GM19238 (cell line): ENCODE measurements around the gene KLHL42.

Experiments
- DNase-seq: peaks from one replicate; pipeline ENCODE4 v3.0.0; 2011; ENCODE audit warnings: low spot score; ENCODE audit not compliant: insufficient read length

KLHL42 gene

DNA sequence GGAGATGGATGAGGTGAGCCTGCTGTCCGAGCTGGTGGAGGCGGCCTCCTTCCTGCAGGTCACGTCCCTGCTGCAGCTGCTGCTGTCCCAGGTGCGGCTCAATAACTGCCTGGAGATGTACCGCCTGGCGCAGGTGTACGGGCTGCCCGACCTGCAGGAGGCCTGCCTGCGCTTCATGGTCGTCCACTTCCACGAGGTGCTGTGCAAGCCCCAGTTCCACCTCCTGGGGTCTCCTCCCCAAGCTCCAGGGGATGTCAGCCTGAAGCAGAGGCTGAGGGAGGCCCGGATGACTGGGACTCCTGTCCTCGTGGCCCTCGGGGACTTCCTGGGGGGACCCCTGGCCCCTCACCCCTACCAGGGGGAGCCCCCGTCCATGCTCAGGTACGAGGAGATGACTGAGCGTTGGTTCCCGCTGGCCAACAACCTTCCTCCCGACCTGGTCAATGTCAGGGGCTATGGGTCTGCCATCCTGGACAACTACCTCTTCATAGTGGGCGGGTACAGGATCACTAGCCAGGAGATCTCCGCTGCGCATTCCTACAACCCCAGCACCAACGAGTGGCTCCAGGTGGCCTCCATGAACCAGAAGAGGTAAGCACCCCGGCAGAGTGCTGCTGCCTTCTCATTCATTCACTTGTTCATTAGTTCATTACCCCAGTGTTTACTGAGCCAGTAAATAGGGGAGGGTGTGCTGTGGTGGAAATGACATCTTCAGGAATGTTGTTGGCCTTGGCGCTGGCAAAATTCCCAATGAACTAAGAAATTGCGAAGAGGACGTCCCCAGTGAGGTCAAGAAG, 777 bp downstream of the KLHL42 start:
- peak; percentile 30 for DNase-seq

DNA sequence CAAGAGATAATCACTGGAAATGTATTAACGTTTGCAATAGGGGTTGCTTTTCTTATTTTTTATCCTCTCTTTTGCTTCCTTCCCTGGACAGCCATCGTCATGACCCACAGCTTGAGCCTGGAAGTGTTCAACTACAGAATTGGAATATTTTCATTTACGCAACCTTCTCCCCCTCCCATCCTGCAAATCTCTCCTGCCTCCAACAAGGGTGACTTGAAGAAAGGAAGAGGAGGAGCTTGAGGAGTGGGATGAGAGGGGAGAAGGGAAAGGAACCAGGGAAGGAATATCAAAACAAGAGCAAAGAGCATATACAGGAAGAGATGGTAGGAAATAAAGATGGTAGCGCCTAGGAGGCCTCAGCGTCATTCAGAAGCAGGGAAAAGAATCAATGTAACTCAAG, 1.6 kb downstream of the KLHL42 start:
- DNase-seq: no peak

GRCh38 chr12:27782481-27782880, 2.4 kb downstream of the KLHL42 start:
- DNase-seq: no peak

GRCh38 chr12:27785882-27786570, 6.0 kb downstream of the KLHL42 start:
- DNase-seq: no peak

DNA sequence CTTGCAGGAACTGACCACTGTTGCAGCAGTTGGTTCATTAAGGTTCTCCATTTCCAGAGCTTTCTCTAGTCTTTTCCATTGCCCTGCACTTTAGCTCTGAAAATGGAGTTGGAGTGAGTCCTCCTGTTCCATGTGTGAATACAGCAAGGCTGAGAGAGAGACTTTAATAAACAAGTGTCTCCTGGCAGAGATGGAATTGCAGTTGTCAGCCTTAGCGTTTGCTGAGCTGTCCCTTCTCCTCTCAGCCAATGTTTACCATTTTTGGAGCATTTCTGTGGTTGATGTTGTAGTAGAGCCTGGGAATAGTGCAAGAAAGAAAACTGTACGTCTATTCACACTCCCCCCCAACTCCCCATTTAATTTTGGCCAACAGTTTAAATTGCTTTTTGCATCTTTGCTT, 7.5 kb downstream of the KLHL42 start:
- no peak for DNase-seq

- no peak for DNase-seq
Observed at GRCh38 chr12:27790179-27790578, 10.1 kb downstream of the KLHL42 start.

DNA sequence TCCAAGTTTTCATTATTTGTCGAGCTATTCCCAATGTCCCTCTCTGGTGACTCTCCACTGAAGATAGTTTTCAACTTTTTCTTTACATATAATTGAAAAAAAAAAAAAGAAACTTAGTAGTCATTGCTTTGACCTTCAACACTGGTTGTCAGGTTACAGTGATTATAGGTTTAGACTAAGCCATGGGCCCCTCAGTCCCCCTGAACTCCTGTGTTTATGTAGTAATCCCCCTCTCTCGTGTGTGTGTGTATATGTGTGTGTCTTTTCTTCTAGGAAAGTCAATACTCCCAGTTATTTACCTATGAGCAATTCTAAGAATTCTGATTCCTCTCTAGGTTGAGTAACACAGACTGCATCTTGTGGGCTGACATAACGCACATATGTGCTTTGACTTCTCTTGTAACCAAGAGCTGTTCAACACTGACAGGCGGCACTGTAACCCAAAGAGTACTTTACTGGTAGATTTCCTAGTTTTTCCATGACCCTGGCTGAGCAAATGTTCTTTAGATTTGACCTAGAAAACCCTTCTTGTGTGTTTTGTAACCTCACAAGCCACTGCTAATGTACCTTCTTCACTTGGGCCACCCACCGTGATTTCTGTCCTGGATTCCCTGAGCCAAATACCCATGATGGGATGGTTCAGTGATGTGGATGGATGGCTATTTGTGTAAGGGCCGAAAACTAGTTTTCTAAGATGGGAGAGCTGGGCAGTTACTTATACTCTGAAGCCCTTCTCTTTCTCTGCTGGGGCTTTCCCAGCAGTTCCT, 15.0 kb downstream of the KLHL42 start:
- no peak for DNase-seq

DNA sequence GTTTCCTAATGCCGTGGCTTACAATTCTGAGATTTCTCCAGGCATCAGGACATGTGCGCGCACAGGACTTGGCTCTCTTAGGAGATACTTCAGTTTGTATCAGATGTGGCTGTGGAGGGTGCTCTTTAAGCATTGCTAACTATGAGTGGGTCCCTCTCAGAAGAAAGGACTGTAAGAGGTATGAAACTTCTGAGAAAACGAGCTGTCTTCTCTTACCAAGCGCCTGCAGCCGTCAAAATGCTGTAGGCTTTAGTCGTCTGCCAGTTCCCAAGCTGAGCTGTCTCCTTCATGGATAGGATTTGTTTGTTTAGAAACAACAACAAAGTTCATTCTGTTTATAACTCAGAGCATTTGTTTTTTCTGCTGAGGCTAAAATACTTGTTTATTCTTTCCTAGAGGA, 16.1 kb downstream of the KLHL42 start:
- no peak for DNase-seq

DNA sequence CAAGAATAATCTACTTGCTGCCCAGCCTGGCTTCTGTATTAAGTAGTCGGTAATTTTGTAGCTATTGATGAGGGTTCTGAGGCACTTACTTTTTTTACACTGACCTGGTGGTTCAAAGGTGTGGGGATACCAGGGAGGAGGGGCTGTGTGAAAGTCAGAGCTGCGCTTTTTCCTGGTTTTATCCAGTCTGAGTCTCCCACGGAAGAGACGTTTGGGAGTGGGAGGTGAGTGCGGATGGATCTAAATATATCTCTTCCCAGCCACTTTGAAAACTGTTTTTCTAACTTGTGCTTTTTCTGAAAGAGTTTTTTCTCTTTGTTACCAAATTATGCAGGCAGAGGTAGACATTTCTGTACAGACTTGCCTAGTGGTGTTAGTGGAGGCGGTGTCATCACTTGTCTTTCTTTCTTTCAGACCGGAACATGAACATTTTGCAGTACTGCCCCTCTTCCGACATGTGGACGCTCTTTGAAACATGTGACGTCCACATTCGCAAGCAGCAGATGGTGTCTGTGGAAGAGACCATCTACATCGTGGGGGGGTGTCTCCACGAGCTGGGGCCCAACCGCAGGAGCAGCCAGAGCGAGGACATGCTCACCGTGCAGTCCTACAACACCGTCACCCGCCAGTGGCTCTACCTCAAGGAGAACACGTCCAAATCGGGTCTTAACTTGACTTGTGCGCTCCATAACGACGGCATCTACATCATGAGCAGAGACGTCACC, 17.4 kb downstream of the KLHL42 start:
- DNase-seq: no peak

GRCh38 chr12:27800819-27801218, 20.8 kb downstream of the KLHL42 start:
- no peak for DNase-seq

GRCh38 chr12:27801630-27802029, 21.6 kb downstream of the KLHL42 start:
- DNase-seq: no peak

DNA sequence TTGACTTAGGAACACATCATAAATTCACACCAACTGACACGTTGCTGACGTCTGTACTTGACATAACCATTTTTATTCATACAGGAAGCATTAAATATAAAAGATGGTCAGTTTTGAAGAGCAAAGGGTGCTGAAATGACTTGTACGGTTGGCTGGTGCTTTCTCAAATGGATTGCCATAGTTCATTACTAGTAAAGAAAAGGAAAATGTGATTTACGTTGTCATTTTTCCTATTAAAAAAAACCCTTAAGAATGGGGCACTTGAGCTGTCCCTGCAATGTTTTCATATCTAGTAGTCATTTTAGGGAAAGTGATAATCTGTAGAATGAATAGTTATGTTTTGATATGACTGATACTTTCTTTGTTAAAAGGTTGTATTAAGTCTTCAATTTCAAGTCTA, 22.5 kb downstream of the KLHL42 start:
- no peak for DNase-seq

DNA sequence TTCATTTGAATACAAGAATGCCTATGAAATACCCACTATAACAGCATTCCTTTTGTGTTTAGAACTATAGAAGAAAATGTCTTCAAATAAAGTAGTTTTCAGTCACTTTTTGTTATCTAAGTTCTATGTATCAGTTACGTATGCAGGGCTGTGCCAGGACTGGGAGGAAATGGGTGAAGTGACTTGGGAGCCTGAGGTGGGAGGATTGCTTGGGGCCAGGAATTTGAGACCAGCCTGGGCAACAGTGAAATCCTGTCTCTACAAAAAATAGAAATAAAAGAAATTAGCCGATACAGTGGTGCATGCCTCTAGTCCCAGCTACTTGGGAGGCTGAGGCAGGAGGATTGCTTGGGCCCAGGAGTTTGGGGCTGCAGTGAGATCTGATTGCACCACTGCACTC, 22.9 kb downstream of the KLHL42 start:
- DNase-seq: no peak

DNA sequence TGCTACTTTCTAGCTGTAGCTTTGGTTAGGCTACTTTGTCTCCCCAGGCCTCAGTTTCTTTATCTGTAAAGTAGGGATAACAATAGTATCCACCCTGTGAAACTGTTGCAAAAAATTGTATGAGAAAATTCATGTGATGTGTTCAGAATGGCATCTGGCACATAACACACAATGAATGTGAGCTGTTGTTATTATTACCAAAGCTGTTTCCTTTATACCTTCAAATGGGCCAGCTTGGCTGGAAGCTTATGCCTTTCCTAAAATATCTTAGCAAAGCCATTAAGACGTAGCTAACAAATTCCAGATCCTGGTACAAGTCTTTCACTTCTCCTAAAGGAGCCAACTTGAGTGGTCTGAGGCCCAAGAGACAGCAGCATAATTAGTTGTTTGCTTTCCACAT, 25.2 kb downstream of the KLHL42 start:
- no peak for DNase-seq

DNA sequence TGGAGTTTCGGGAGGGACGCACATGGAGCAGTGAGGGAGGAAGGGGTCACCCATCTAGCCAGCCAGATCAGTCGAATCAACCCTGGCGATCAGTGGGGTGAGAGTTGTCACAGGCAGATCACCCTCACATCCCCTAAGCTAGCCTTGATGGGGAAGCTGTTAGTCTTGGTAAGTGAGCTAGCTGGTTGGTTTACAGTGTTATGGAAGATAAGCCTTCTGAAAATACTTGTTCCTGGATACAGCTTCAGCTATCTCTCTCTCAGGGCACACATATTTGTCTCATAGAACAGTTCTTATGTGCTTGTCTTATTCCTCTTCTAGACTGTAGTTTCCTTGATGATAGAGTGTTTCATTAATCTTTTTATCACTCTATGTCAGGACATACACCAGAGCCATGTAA, 26.2 kb downstream of the KLHL42 start:
- DNase-seq: no peak

DNA sequence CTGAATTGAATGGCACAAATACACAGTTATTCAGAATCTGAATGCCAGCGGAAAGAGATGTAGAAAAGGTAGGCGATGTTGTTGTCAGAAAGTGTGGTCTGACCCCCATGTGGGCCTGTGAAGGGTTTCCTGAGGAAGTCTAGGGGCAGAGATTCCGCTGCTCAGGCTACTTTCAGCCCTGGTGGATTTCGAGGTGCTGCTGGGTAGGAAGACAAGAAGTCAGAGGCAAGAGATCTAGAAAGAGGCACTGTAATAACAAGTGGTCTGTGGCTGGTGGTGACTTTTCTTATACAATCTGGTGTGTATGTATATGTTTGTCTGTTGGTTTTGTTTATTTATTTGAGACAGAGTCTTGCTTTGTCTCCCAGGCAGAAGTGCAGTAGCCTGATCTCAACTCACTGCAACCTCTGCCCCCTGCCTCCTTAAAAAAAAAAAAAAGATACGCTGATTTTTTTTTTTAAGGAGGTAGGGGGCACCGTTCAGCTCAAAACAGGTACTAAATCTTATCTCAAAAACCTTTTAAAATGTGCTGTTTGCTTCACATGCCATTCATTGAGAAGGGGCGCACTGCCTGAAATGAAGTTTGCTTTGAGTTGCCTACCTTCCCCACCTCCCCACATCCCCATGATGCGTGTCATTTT, 27.1 kb downstream of the KLHL42 start:
- DNase-seq: no peak

DNA sequence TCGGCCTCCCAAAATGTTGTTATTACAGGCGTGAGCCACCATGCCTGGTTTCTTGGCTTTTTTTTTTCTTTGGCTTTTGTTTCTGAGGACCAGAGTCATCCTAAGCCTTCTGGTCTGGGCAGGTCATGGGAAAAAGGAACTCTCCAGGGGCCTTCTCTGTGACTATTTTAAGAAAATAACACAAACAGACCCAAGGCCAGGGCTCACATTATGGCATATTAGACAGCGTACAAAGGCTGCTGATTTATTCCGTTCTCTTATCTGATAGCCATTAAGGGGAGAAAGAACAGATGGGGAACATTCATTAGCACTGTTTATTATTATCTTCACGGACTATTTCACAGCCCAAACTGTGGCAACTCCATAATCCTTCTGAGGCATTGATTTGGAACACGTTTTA, 28.8 kb downstream of the KLHL42 start:
- DNase-seq: no peak

DNA sequence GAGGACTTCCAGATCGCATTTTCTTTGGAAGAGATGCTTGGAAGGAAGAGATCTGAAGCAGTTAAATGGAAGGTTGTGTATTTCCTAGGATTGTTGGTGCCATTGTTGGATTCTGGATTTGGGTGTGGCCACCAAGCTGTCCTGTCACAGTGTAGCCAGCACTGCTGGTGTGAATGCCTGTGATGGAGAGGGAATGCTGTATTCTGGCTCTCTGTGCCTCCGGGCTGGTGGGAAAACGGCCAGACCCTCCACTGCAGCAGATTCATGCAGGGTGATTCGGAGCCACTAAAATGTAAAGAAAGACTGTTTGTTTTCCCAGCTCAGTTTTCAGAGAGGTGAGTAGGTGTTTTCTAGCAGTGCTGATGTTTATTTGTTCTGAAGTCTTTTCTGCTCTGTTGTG, 30.7 kb downstream of the KLHL42 start:
- no peak for DNase-seq

DNA sequence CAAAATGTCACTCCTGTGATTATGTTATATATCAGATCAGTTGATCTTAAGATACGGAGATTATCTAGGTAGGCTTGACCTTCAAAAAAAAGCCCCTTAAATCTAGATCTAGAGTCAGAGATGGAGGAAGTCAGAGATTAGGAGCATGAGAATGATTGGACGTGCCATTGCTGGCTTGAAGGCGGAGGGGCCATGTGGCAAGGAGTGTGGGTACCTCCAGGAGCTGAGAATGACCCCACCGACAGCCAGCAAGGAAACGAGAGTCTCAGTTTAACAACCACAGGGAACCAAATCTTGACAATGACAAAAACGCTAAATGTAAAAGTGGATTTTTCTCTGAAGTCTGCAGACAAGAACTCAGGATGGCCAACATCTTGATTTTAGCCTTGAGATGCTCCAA, 32.5 kb downstream of the KLHL42 start:
- no peak for DNase-seq

DNA sequence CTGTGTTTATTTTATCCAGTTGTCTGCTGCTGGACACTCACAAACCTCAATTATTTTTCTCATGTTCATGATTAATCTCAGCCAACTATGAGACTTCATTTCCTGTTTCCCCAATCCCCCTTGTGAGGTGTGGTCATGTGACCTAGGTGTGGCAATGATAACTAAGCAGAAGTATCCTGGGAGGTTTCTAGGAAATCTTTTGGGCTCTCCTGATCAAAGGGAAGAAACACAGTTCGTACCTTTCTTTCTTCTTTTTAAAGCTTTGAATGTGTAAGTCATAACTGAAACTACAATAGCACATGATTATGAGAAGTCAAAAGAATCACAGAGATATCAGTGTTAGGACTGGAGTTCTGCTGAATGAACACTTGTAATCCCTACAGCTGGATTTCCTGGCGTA, 34.4 kb downstream of the KLHL42 start:
- DNase-seq: no peak
